ENCODE data around the gene CGNL1.

DNA sequence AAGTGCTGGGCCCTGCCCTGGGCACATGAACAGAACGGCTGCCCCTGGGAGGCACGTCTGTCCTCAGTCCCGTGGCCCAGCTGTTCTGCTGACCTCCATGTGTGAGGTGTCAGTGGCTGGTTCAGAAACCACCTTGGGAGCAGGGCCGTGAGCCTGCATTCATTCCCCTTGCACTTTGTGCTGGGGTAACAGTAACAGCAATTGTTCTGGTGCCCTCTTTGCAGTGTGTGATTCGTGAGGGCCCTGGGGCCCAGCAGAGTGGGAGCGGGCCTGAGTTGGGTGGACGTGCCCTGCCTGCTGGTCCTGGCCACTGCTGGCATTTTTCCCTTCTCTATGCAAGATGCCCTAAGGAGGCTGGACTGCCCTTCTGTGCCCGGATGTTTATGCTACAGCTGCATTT is 165.0 kb downstream of the CGNL1 start:
- TF ChIP-seq TAF1 (IDR thresholded peaks at IDR 0.05; ENCODE audit: borderline replicate concordance, insufficient read depth, low read length) (no peak), POLR2AphosphoS5 (IDR thresholded peaks at IDR 0.05; ENCODE audit: low read depth, low read length) (no peak)
